NCI-H146 treated with DMSO at 0.1 percent for 48 hours (cell line): ENCODE data around the gene HOXC12.

ENCODE experiments used
- DNase-seq: peaks from one replicate; lab custom pipeline; 2025; ENCODE audit not compliant: unreplicated experiment; lab: John Stamatoyannopoulos, UW

HOXC12 gene

DNA sequence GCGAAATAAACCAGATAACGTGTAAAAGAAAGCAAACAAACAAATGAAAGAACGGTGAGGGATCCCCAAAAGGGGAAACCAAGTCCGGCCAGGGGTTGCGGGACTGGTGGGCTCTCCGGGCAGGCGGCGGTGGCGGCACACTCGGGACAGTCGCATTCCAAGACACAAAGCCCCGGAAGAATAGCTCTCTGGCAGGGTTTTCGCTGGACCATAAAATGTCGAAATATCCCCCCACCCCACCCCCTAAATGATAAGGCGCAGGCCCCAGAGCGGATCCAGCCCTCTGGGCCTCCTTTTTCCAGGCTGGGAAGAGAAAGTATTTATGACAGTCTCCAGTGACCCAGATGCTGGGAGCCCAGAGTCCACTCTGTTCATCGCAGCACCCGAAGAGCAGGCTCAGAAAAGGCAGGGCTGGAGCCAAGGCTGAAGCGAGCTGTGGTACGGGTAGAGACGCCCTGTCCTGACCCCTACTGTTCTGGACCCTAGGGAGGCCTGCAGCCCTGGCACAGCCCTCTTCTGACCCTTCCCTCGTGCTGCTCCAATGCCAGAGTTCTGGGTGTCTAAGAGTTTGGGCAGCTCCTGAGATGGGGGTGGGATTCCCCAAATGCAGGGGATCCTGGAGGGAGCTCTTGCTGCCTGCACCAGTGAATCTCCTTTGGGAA lies 52.0 kb downstream of the HOXC12 start:
- DNase-seq: no peak

- DNase-seq: no peak
Observed at GRCh38 chr12:54007538-54008259, 53.0 kb downstream of the HOXC12 start.

DNA sequence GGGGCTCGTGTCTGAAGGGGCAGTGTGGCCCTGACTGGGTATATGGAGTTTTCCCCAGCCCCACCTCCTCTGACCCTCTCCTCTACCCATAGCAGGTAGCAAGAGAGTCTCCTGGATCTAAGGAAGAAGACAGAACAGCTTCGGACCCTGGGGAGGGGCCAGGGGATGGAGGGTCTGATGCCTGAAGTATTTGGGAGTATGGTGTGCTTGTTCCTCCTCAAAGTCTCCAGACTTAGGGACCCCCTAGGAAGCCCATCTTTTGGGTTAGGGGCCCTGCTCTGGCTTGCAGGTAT lies 53.5 kb downstream of the HOXC12 start:
- DNase-seq: no peak
